GM18867 (cell line): ENCODE data around the gene ADCY5.

Experiments
- ATAC-seq: cut with Tn5 transposase; IDR thresholded peaks from one replicate; pipeline ENCODE4 v1.9.1; 2021; ENCODE audit warnings: mild to moderate bottlenecking, moderate library complexity; ENCODE audit not compliant: unreplicated experiment

Gene ADCY5

DNA sequence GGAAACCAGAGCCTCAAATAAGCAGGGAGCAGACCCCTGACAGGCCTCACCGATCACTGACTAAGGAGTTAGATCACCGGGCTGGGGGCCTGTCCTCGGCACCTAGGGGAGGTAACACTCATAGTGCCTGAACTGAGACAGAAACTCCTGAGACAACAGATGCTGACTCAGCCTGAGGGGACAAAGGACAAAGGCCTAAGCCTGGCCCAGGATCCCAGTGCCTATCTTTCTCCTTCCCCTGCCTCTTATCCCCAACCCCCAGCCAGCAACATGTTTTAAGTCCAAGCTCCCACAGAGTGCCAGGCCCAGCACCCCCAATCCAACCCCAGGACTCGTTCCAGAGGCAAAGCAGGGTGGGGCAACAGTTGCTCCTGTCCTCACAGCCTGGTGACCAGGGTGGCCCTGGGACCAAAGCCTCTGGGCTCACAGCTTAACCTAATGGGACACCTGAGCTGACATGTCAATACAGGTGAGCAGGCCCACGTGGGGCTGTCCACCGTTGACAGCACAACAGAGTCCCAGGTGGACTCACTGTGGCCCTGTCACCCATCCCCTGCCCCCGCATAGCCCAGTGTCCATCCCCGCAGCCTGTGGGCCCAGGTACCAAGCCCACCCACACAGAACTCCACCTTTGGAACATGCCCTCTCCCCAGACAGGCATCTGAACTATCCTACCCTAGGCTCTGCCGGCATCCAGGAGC, 37.4 kb downstream of the ADCY5 start:
- ATAC-seq, result no peak

DNA sequence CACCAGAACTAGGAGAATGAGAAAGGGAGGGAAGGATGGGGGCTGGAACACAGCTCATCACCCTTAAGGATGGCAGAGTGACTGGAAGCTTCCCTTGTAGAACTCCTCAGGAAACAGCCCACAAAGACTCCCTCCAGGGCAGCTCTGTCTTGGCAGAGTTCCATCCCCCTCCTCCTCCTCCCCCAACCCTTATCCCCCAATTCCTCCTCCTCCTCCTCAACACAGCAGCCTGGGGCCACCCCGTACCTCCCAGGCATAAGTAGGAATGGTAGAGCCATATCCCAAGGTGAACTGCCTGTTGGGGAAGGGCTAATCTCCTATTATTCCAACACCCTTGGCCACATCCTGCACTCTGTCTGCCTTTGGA, 38.8 kb downstream of the ADCY5 start:
- no peak for ATAC-seq

DNA sequence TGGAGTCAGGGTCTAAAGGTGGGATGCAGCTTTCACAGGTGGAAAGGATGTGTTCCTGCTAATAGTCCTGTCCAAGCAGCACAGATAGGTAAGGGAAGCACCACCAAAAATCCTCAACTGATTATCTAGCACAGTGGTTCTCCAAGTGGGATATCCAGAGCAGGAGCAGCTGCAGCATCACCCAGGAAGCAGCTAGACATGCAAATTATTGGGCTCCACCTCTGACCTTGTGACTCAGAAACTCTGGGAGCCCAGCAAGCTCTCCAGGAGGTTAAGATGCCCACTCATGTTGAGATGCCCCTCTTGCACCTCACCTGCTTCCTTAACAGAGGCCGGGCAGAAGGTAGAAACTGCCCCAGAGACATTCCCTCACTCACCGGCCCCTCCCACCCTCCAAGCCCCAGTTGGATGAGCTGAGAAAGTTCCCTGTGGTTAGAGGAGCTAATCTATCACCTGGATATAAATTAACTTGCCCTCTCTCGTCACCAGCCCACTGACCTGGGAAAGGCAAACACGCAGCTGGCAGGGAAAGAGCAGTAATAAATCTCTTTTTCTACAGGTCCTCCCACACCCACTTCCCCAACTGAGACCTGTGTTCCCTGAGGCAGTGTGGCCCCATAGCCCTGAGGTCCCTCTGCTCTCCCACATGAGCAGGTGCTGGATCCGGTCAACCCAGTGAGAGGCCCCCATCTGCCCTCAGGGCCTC, 39.3 kb downstream of the ADCY5 start:
- ATAC-seq, result no peak

DNA sequence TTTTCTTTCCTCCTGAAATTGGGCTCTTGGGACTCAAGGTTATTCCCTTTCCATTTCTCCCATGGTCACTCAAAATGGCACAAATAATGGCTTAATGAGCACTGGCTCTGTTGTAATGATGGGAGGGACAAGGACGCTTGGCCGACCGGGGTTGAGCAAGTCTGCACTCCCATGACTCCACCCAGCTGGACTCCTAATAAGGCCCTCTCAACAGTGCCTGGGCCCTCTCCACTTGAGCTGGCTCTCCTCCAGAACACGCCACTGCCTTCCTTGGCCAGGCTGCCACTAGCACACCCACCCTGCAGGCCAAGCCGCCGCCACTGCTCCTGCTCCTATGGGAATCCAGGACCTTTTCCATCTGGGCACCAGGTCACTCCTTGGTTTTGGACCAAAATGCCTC, 42.3 kb downstream of the ADCY5 start:
- ATAC-seq, result no peak

DNA sequence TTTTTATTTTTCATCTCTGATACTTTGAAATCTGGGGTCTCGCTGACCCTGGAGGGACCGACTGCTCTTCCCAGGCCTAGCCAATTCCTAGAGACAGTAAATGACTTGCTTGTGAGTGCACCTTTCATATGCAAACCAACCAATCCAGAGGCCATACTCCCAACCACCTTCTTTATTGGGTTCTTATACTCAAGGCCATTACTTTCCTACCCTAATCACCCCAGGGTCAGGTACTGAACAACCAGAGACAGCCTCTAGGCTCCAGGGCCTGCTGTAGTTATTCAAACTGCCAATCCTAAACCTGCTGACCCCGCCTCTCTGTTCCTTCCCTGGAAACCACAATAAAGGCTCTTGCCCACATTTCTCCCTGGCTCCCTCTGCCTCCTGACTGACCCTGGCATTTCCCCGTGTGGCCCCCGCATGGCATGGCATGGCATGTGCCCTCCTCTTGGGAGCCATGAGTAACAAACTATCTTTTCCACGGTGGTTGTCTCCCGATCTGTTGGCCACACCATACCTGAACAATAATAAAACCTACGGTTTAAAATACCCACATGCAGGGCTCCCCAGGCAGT, 42.9 kb downstream of the ADCY5 start:
- no peak for ATAC-seq

DNA sequence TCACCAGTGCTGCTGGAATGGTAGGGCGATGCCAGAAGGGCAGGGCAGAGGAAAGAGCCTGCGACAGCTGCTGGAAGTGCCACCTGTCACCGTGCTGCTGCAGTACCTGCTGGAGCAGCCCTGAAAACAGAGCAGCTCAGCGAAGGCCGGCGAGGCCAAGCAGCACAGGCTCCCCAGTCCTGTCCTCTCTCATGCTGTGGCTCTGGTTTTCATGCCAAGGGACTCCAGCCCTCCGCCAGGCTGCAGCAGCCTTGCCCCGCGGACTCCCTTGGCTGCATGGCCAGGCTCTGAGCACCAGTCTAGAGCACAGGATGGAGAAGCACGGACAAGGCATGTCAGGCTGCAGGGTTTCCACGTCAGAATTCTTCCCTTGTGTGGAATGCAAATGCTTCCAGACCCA, 43.9 kb downstream of the ADCY5 start:
- ATAC-seq, result no peak

DNA sequence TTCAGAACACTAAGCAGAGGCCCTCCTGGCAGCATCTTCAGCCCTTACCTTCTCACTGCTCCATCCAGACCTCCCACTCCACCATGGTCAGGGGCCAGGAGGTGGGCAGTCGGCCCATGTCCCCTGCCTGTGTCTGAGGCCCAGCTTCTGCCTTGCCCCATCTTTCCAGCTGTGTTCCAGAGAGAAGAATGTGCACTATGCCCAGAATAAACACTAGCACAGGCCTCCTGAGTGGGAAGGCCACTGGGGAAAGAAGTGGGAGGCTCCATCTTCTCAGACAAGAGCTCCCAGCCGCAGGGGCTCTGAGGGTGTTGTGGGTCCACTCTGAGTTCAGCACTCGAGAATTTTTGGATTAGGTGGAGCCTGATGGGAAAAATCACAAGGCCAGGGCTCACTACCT, 44.5 kb downstream of the ADCY5 start:
- no peak for ATAC-seq

DNA sequence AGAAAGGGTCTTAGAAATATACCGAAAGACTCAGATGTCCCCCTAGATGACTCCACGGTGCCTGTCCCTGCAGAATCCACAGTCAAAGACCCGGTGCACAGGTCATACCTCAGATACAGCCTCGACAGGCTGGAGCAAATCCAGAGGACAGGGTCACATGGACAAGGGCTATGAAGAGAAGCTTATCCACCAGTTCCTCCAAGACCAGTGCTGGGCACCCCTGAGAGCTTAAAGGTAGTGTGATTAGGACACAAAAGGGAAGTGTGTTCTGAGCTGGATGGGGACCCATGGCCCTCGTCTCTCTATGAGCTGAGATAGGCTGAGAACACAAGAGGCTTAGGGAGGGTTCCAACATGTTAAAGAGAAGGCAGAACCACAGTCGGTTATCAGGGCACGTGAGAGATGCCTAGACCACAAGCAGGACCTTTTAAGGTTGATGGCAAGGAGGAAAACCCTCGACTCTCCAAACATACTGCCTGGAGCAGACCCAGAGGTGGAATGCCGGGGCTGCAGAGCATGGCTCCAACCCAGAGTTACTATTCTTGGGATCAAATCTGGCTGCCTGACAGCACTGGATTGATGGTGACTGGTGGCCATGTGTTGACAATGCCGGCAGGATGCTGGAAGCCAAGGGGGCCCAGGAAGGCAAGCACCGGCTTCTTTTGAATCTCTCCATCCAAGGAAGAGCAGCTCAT, 46.9 kb downstream of the ADCY5 start:
- no peak for ATAC-seq

DNA sequence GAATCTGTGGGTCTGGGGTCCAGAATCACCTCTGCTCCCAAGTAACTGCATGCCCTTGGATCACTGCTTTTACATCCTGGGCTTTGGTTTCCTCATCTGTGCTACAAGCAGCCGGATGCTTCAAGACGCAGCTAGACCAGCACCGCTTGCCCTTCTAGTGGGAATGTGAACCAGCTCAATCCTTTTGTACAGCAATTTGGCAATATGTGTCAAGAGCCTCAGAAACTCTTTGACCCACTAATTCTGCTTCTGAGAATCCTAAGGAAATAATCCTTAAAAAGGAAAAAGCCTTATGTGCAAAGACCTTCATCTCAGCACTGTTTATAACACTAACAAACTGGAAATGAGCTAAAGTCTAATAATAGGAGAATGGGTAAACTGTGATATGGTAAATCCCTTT, 48.7 kb downstream of the ADCY5 start:
- no peak for ATAC-seq

DNA sequence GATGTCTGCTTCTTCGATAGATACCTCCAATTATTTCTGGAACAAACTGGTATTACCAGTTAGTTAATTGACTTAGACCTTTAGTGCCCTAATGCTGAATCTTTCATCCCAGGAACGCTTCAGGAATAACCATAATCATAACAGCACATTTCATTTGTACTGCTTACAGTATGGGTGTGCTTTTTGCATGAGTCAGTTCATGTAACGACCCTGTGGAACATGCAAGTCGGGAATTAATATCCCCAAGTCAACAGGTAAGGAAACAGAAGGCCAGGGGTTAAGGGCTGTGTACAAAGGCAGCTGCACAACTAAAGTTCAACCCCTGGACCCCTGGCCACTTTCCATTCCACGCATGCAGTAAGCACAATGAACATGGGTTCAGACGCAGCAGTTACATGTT, 49.2 kb downstream of the ADCY5 start:
- ATAC-seq, result no peak

DNA sequence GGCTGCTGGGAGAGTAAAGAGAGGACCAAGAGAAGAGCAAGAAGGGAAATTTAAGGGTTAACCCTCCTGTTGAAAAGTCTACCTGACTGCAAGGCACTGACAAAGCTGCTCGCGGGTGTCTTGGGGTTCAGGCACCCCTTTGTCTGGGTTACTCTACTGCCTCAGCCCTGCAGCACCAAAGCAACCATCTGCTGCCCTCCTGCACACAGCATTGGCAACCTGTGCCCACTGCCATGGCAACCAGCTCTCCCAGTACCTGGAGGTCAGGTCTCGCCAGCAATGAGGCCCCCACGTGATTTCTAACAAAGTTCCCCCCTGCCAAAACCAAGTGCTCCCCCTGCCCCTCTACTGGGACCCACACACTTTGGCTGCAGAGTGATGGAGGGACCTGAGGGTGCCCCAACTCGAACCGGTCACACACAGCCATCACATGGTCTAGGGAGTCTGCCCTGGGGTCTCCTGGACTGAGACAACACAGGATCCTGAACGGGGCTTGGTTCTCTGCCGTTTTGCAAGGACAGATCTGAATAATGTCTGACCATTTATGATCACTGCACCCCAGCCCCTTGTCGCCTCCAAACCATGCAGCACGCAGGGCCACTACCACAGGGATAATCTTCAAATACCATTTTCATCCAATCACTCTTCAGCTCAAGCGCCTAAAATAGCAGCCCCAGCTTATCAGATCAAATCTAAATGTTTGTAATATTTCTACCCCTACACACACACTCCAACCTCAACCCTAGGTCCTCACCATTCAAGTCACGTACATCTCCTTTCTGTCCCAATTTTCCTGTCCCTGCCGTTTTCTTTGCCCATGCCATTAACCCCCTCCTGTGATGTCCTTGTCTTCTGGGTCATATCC, 50.7 kb downstream of the ADCY5 start:
- ATAC-seq, result no peak

DNA sequence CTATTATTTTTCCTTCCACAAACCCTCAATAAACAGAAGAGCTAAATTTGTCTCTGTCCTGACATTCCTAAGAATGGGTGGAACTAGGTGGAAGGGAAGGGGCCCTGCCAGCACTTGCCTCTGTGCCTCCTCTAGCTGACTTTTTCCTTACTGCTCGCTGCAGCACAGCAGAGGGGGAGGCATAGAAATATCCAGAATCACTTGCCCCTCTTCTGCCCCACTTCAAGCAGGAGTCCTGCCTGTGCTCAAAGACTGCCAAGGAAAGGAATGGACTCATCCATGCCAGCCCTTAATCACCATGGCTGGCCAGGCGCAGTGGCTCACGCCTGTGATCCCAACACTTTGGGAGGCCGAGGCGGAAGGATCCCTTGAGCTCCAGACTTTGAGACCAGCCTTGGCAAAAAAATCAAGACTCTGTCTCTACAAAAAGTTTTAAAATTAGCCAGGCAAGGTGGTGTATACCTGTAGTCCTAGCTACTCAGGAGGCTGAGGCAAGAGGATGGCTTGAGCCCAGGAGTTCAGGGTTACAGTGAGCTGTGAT, 51.8 kb downstream of the ADCY5 start:
- no peak for ATAC-seq

DNA sequence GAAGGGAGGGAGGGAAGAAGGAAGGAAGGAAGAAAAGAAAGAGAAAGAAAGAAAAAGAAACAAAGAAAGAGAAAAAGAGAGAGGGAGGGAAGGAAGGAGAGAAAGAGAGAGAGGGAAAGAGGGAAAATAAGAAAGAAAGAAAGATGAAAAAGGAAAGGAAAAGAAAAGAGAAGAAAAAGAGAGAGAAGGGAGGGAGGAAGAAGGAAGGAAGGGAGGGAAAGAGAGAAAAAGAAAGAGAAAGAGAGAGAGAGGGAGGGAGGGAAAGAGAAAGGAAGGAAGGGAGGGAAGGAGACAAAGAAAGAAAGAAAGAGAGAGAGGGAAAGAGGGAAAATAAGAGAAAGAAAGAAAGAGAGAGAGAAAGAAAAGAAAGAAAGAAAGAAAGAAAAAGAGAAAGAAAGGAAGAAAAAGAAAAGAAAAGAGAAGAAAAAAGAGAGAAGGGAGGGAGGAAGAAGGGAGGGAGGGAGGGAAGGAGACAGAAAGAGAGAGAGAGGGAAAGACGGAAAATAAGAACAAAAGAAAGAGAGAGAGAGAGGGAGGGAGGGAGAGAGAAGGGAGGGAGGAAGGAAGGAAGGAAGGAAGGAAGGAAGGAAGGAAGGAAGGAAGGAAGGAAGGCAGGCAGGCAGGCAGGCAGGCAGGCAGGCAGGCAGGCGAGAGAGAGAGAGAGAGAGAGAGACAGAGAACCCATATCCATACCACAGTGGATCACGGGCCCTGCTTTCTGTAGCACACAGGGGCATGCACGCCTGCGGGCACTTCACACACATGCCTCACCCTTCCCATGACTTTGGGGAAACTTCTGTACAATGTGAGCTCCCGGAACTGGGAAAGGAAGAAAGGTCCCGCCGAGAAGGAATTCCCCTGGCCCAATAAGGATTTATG, 52.5 kb downstream of the ADCY5 start:
- ATAC-seq, result no peak

DNA sequence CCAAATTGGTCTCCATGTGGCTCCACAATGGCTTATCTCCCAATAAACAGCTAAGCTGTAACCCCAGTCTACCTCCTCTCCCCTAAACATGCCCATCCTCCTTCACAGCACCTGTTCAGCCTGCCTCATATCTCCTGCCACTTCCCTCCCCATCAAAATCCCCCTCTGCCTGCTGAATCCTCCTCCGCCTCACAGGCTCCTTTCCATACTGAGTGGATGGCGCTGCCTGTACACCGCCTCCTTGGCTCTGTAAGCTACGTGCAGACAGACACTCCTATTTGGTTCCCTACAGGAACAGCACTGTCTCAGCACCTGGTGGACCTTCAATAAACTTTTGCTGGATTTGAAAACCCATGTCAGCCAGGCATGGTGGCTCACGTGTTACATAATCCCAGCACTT, 53.7 kb downstream of the ADCY5 start:
- no peak for ATAC-seq

DNA sequence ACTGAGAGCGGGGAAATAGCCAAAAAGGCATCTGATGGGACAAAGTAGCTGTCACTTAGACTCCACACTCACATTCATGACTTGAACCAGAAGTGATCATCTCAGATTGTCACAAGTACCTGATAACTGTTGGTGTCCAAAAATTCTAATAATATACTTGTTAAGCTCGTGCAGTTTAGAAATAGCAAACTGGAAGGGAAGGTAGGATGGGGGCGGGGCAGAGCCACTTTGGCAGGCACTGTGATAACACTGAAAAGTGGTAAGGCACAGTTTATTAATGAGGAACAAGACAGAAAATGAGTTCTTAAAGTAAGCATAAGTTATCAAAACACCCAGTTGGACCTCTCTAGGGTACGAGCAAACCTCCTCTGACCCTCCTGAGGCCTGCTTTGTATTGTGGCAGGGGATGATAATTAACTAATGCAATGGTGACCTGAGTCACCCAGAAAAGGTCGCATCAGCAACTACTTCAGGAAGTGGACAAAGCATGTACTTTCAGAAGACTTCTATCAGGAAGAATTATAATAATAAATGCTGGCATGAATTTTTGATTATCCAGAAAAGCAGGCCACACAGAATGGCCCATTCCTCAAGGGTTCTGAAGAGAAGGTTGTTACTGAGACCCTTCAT, 54.4 kb downstream of the ADCY5 start:
- ATAC-seq, result no peak

DNA sequence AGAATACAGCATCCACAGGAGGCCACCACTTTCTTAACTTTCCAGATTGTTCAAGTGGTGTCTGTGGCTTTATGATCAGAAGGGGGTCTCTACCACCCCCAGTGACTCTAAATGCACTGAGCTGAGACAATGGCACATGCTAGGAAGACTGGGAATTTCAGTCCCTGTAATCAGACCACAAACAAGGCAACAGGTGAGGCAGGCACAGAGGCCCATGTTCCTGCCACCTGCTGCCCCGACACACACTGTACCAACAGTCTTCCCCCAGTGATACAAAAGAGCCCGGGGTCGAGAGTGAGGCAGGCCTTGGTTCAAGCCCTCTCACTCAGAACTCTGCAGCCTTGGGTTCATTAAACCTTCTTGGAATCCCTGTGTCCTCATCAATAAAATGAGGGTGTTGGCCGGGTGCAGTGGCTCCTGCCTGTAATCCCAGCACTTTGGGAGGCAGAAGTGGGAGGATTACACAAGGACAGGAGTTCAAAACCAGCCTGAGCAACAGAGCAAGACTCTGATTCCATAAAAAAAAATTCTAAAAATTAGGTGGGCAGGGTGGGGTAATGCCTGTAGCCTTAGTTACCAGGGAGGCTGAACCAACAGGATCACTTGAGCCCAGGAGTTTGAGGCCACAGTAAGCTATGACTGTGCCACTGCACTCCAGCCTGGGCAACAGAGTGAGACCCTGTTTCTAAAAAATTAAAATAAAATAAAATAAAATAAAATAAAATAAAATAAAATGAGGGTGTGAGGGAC, 55.8 kb downstream of the ADCY5 start:
- ATAC-seq, result no peak

DNA sequence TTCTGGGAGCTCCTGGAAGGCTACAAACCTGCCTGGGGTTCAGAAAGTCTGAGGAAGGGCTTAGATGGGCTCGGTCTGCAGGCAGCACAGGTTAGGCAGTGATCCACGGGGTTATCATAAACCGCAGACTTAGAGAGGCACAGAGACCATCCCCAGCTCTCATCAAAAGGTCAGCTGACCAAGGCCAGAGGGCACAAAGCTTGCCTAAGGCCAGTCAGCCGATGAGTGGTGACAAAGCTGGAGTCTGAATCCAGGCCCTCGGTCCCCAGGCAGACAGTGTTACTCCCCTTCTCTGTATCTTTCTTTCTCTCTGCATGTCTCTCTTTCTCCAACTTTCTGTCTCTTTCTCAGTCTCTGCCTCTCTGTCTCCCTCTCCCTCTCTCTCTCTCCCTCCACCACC, 56.5 kb downstream of the ADCY5 start:
- no peak for ATAC-seq

DNA sequence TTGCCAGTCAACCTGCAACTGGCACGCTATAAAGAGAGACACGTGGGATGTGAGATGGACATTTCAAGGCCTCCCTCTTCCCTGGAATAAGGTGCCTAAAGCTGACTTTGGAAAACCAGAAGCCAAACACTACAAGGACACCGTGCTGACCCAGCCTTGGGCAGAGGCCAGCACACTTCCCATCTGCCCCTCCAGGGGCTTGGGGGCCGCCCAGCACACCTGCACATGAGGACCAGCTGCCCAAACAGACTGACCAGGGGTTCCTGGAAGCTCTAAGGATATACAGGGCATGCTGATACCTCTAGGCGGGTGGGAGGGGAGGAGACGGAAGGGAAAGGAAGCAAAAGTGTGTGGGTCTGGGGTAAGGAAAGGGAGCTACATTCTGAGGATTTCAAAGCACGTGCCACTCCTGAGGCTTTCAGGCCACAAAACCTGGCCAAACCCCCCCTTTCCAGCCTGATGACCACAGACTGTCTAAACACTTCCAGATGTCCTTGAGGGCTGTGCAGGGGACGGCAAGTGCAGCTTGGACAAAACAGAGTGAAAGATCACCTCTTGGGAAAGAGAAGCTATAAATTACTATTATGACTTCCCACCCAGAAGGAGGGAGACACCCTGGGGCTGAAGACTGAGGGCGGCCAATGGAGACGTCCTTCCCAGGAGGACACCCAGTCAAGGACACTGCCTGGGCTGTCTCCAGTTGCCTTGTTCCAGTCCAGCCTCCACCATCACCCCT, 57.9 kb downstream of the ADCY5 start:
- no peak for ATAC-seq
